ENCODE results near the gene MARCHF9. TPM values are rescaled to one million over a fixed set of nuclear protein-coding genes. Genes with fewer than 3 reads are reported as not detected.
"Not testable (repeated sequence)": the region's sequence is repeated elsewhere in the genome, so short reads cannot be mapped to it uniquely, and the experiment has no call there.

The MARCHF9 gene
- total RNA-seq, 2 experiments from 2014 or later, result 18.2 to 19.2 TPM

- Mint-ChIP-seq H3K9me3 (no peaks in the 10 kb centered on the region), H3K27me3 (peaks cover 5% of the 10 kb centered on the region), H3K4me1 (peaks cover 42% of the 10 kb centered on the region), H3K27ac (peak overlapping the region; percentile 79), H3K4me3 (peak overlapping the region; percentile 89), H3K36me3 (peaks cover 50% of the 10 kb centered on the region)
- peak; percentile 66 for DNase-seq
Measured at GRCh38 chr12:57765003-57765697, 10.2 kb downstream of the MARCHF9 start.

GRCh38 chr12:57765698-57766463 lies 11.0 kb downstream of the MARCHF9 start:
- peaks cover 54% of the 10 kb centered on the region for H3K36me3 Mint-ChIP-seq
- DNase-seq, result no peak
- H3K9me3 Mint-ChIP-seq, result no peaks in the 10 kb centered on the region
- peak overlapping the region; percentile 79 for H3K27ac Mint-ChIP-seq
- H3K27me3 Mint-ChIP-seq, result peaks cover 5% of the 10 kb centered on the region
- peak overlapping the region; percentile 89 for H3K4me3 Mint-ChIP-seq
- peaks cover 46% of the 10 kb centered on the region for H3K4me1 Mint-ChIP-seq

- H3K36me3 Mint-ChIP-seq, result peaks cover 51% of the 10 kb centered on the region
- peaks cover 49% of the 10 kb centered on the region for H3K4me1 Mint-ChIP-seq
- H3K27ac Mint-ChIP-seq, result peak within 1 kb of the TSS; percentile 3
- H3K9me3 Mint-ChIP-seq, result no peaks in the 10 kb centered on the region
- no peak for DNase-seq
- H3K4me3 Mint-ChIP-seq, result peak within 1 kb of the TSS; percentile 89
- peaks cover 5% of the 10 kb centered on the region for H3K27me3 Mint-ChIP-seq
Measured at GRCh38 chr12:57766464-57767304, 11.8 kb downstream of the MARCHF9 start, which contains the start of gene CYP27B1. CYP27B1 (minus strand) TSS chr12:57767078; CDS start chr12:57767041, 37 bp downstream.

GRCh38 chr12:57767305-57767698 lies 12.4 kb downstream of the MARCHF9 start:
- no peak for DNase-seq
- Mint-ChIP-seq H3K9me3 (no peaks in the 10 kb centered on the region), H3K27me3 (peaks cover 5% of the 10 kb centered on the region), H3K4me3 (no peak overlapping the region), H3K36me3 (peaks cover 53% of the 10 kb centered on the region), H3K4me1 (peaks cover 47% of the 10 kb centered on the region), H3K27ac (no peak overlapping the region)

- Mint-ChIP-seq H3K4me3 (no peak overlapping the region), H3K27me3 (peaks cover 6% of the 10 kb centered on the region), H3K4me1 (peaks cover 46% of the 10 kb centered on the region), H3K9me3 (no peaks in the 10 kb centered on the region), H3K27ac (no peak overlapping the region), H3K36me3 (peaks cover 54% of the 10 kb centered on the region)
- DNase-seq, result no peak
Measured at GRCh38 chr12:57767876-57768275, 13.0 kb downstream of the MARCHF9 start.

GRCh38 chr12:57769594-57769993 lies 14.7 kb downstream of the MARCHF9 start:
- Mint-ChIP-seq H3K9me3 (no peaks in the 10 kb centered on the region), H3K27me3 (peaks cover 7% of the 10 kb centered on the region), H3K4me1 (peaks cover 34% of the 10 kb centered on the region), H3K27ac (no peak overlapping the region), H3K36me3 (peaks cover 42% of the 10 kb centered on the region), H3K4me3 (no peak overlapping the region)
- DNase-seq, result no peak

- peaks cover 28% of the 10 kb centered on the region for H3K4me1 Mint-ChIP-seq
- peaks cover 7% of the 10 kb centered on the region for H3K27me3 Mint-ChIP-seq
- no peak for DNase-seq
- H3K27ac Mint-ChIP-seq, result peak overlapping the region; percentile 59
- H3K4me3 Mint-ChIP-seq, result peak overlapping the region; percentile 97
- H3K36me3 Mint-ChIP-seq, result peaks cover 42% of the 10 kb centered on the region
- H3K9me3 Mint-ChIP-seq, result no peaks in the 10 kb centered on the region
Measured at GRCh38 chr12:57770734-57771133, 15.8 kb downstream of the MARCHF9 start.

GRCh38 chr12:57771236-57771872 lies 16.5 kb downstream of the MARCHF9 start:
- peak overlapping the region; percentile 97 for H3K4me3 Mint-ChIP-seq
- H3K9me3 Mint-ChIP-seq, result no peaks in the 10 kb centered on the region
- peak; percentile 91 for DNase-seq

GRCh38 chr12:57771873-57772428 lies 17.0 kb downstream of the MARCHF9 start, which contains the start of gene METTL1:
METTL1 (minus strand) TSS chr12:57772105; CDS start chr12:57772083, 22 bp downstream.
- H3K4me1 Mint-ChIP-seq, result peaks cover 20% of the 10 kb centered on the region
- peaks cover 4% of the 10 kb centered on the region for H3K27me3 Mint-ChIP-seq

More at GRCh38 chr12:57771236-57771872, 16.5 kb downstream of the MARCHF9 start:
- H3K4me1 Mint-ChIP-seq, result peaks cover 26% of the 10 kb centered on the region
- H3K27ac Mint-ChIP-seq, result peak overlapping the region; percentile 98
- H3K36me3 Mint-ChIP-seq, result peaks cover 43% of the 10 kb centered on the region
- peaks cover 7% of the 10 kb centered on the region for H3K27me3 Mint-ChIP-seq

GRCh38 chr12:57772429-57773322 lies 17.8 kb downstream of the MARCHF9 start, which contains the start of gene EEF1AKMT3:
EEF1AKMT3 (plus strand) TSS chr12:57772614; CDS start chr12:57772725, 111 bp downstream.
- no peaks in the 10 kb centered on the region for H3K9me3 Mint-ChIP-seq
- peak; percentile 40 for DNase-seq
- peaks cover 3% of the 10 kb centered on the region for H3K27me3 Mint-ChIP-seq
- H3K4me3 Mint-ChIP-seq, result peak within 1 kb of the TSS; percentile 97
- peaks cover 39% of the 10 kb centered on the region for H3K36me3 Mint-ChIP-seq
- H3K27ac Mint-ChIP-seq, result peak within 1 kb of the TSS; percentile 98
- H3K4me1 Mint-ChIP-seq, result peaks cover 14% of the 10 kb centered on the region

More at GRCh38 chr12:57771873-57772428, 17.0 kb downstream of the MARCHF9 start, which contains the start of gene METTL1:
- H3K4me3 Mint-ChIP-seq, result peak within 1 kb of the TSS; percentile 97
- DNase-seq, result peak; percentile 94
- peaks cover 43% of the 10 kb centered on the region for H3K36me3 Mint-ChIP-seq
- H3K27ac Mint-ChIP-seq, result peak within 1 kb of the TSS; percentile 98
- no peaks in the 10 kb centered on the region for H3K9me3 Mint-ChIP-seq

GRCh38 chr12:57774634-57775033 lies 19.7 kb downstream of the MARCHF9 start:
- not testable (repeated sequence) for H3K27ac Mint-ChIP-seq, DNase-seq, H3K4me3 Mint-ChIP-seq, H3K9me3 Mint-ChIP-seq, H3K27me3 Mint-ChIP-seq
- Mint-ChIP-seq H3K36me3 (peaks cover 22% of the 10 kb centered on the region), H3K4me1 (peaks cover 14% of the 10 kb centered on the region)

- no peak overlapping the region for H3K27ac Mint-ChIP-seq
- H3K4me3 Mint-ChIP-seq, result no peak overlapping the region
- no peak for DNase-seq
- H3K9me3 Mint-ChIP-seq, result no peaks in the 10 kb centered on the region
- H3K4me1 Mint-ChIP-seq, result peaks cover 14% of the 10 kb centered on the region
- H3K36me3 Mint-ChIP-seq, result peaks cover 18% of the 10 kb centered on the region
- H3K27me3 Mint-ChIP-seq, result peaks cover 3% of the 10 kb centered on the region
Measured at GRCh38 chr12:57775044-57775443, 20.1 kb downstream of the MARCHF9 start.
